Uterus (tissue), 4 donors: Measurements from ENCODE around the gene KIN. TPM values are rescaled to one million over a fixed set of nuclear protein-coding genes. Genes with fewer than 3 reads are reported as not detected.
A peak's percentile ranks its signal among the peaks of the same experiment; 100 is the strongest.
"Not testable (repeated sequence)": the region's sequence is repeated elsewhere in the genome, so short reads cannot be mapped to it uniquely, and the experiment has no call there.

ENCODE experiments used
- DNase-seq, 2 donors: peaks; one replicate each; pipeline ENCODE4 v3.0.0-alpha.2; 2019 to 2020
- H3K27ac ChIP-seq, 2 donors: fragments of 200-600 bp; sonication (generic); 1 replicate in 1 of 2; 2 replicates in 1 of 2; pipeline ENCODE4 v1.5.1; 2016 to 2018
- H3K27me3 ChIP-seq, 2 donors: fragments of 200-600 bp; sonication (generic); one replicate each; pipeline ENCODE4 v1.5.1; 2018 to 2019; ENCODE audit warnings: control low read depth in 1 of 2
- H3K36me3 ChIP-seq, 2 donors: fragments of 200-600 bp; sonication (generic); one replicate each; pipeline ENCODE4 v1.5.1; 2019; ENCODE audit warnings: control low read depth in 1 of 2
- H3K4me1 ChIP-seq, 2 donors: fragments of 200-600 bp; sonication (generic); one replicate each; pipeline ENCODE4 v1.5.1; 2018 to 2019; ENCODE audit warnings: control low read depth in 1 of 2
- H3K4me3 ChIP-seq, 2 donors: fragments of 200-600 bp; sonication (generic); 1 replicate in 1 of 2; 2 replicates in 1 of 2; pipeline ENCODE4 v1.5.1; 2018 to 2019; ENCODE audit warnings: mild to moderate bottlenecking in 1 of 2
- H3K9me3 ChIP-seq, 2 donors: fragments of 200-600 bp; sonication (generic); one replicate each; pipeline ENCODE4 v1.5.1; 2019; ENCODE audit warnings: control low read depth in 1 of 2
- CTCF ChIP-seq, 4 experiments: fragments of 200-600 bp in 2 of 4; fragments of 450-650 bp in 2 of 4; sonication (generic) in 2 of 4; IDR thresholded peaks; one replicate each; pipeline ENCODE4 v1.5.1; 2016 to 2019; ENCODE audit warnings: antibody characterized with exemption in 4 of 4, mild to moderate bottlenecking in 2 of 4, moderate library complexity in 1 of 4
- POLR2A ChIP-seq, 2 donors: fragments of 450-650 bp; IDR thresholded peaks; one replicate each; pipeline ENCODE4 v1.6.1; 2016; ENCODE audit warnings: antibody characterized with exemption in 2 of 2, mild to moderate bottlenecking in 1 of 2, moderate library complexity in 1 of 2
- intact Hi-C: fragments of 100-400 bp; cut with DNase I; formaldehyde crosslinking; loops from one replicate; pipeline ENCODE4 v1.15.1; 2023; ENCODE audit warnings: low total_unique reads
- total RNA-seq, 4 donors: library from RNA; depleted of rRNA in 3 of 4; stranded (reverse); fragments of >200 nt in 3 of 4; gene quantifications; one replicate each; pipeline versions ENCODE4 v1.1.0 to v1.2.4, GENCODE V29; 2014 to 2023
- donor health status: DM: yes; HTN: yes; CAD: no.

The KIN gene
- total RNA-seq, 4 donors from 2014 or later = 7.4 to 72.0 (median 14.5) TPM

- Histone ChIP-seq H3K27me3 (no peaks in the 10 kb centered on the region), H3K9me3 (no peaks in the 10 kb centered on the region), H3K4me1 (peaks cover 0 to 5% of the 10 kb centered on the region in 2 donors), H3K36me3 (no peaks in the 10 kb centered on the region), H3K4me3 (peak overlapping the region; percentile 86 to 95), H3K27ac (peak overlapping the region; percentile 45 to 68)
- DNase-seq = no peak
- TF ChIP-seq POLR2A (IDR thresholded peaks at IDR 0.05) = no peak
- TF ChIP-seq CTCF (IDR thresholded peaks at IDR 0.05) = no peak
- intact Hi-C loops = no loop called here
Measured at GRCh38 chr10:7817984-7818294, 30.1 kb upstream of the KIN start.

GRCh38 chr10:7817576-7817975, 29.8 kb upstream of the KIN start:
- no peak overlapping the region for H3K27ac ChIP-seq
- peaks cover 0 to 5% of the 10 kb centered on the region in 2 donors for H3K4me1 ChIP-seq
- H3K4me3 ChIP-seq = peak overlapping the region; percentile 86 to 95
- intact Hi-C loops = no loop called here
- H3K9me3 ChIP-seq = no peaks in the 10 kb centered on the region
- H3K27me3 ChIP-seq = no peaks in the 10 kb centered on the region
- no peak for DNase-seq
- no peak for TF ChIP-seq POLR2A (IDR thresholded peaks at IDR 0.05)
- TF ChIP-seq CTCF (IDR thresholded peaks at IDR 0.05) = no peak
- no peaks in the 10 kb centered on the region for H3K36me3 ChIP-seq

- no peaks in the 10 kb centered on the region for H3K9me3 ChIP-seq
- DNase-seq = no peak
- H3K27ac ChIP-seq = no peak overlapping the region
- intact Hi-C loops = no loop called here
- TF ChIP-seq CTCF (IDR thresholded peaks at IDR 0.05) = no peak
- no peak for TF ChIP-seq POLR2A (IDR thresholded peaks at IDR 0.05)
- H3K36me3 ChIP-seq = no peaks in the 10 kb centered on the region
- no peak overlapping the region for H3K4me3 ChIP-seq
- no peaks in the 10 kb centered on the region for H3K4me1 ChIP-seq
- H3K27me3 ChIP-seq = no peaks in the 10 kb centered on the region
Measured at GRCh38 chr10:7813481-7813880, 25.7 kb upstream of the KIN start.

- H3K4me3 ChIP-seq, DNase-seq, H3K27ac ChIP-seq, intact Hi-C loops, H3K4me1 ChIP-seq, H3K9me3 ChIP-seq, H3K27me3 ChIP-seq, H3K36me3 ChIP-seq: not testable (repeated sequence)
Measured at GRCh38 chr10:7811743-7812142, 23.9 kb upstream of the KIN start.

GRCh38 chr10:7811000-7811399, 23.2 kb upstream of the KIN start:
- no peaks in the 10 kb centered on the region for H3K36me3 ChIP-seq
- no peak overlapping the region for H3K27ac ChIP-seq
- no peaks in the 10 kb centered on the region for H3K27me3 ChIP-seq
- H3K9me3 ChIP-seq = no peaks in the 10 kb centered on the region
- intact Hi-C loops = no loop called here
- DNase-seq = no peak
- no peaks in the 10 kb centered on the region for H3K4me1 ChIP-seq
- H3K4me3 ChIP-seq = no peak overlapping the region
- no peak for TF ChIP-seq CTCF (IDR thresholded peaks at IDR 0.05)
- TF ChIP-seq POLR2A (IDR thresholded peaks at IDR 0.05) = no peak

- intact Hi-C loops = no loop called here
Measured at GRCh38 chr10:7810443-7810842, 22.6 kb upstream of the KIN start.

More at GRCh38 chr10:7810443-7810842, 22.6 kb upstream of the KIN start:
- Histone ChIP-seq H3K4me3 (no peak overlapping the region), H3K4me1 (no peaks in the 10 kb centered on the region), H3K9me3 (no peaks in the 10 kb centered on the region), H3K36me3 (no peaks in the 10 kb centered on the region), H3K27ac (no peak overlapping the region), H3K27me3 (no peaks in the 10 kb centered on the region)
- DNase-seq = no peak
- no peak for TF ChIP-seq POLR2A (IDR thresholded peaks at IDR 0.05)
- TF ChIP-seq CTCF (IDR thresholded peaks at IDR 0.05) = no peak
